ENCODE measurements around the gene SV2C.

SV2C gene

GRCh38 chr5:76152161-76152560 is 69.0 kb downstream of the SV2C start:
- Histone ChIP-seq H3K27ac (ENCODE audit: insufficient read depth in 1 of 2, low read depth in 1 of 2, low read length in 2 of 2, poor library complexity in 1 of 2, severe bottlenecking in 2 of 2) (no peak overlapping the region), H3K36me3 (ENCODE audit: control insufficient read depth in 4 of 4, insufficient read depth in 4 of 4, low read length in 3 of 4) (no peaks in the 10 kb centered on the region), H3K4me1 (ENCODE audit: control extremely low read depth in 1 of 4, control insufficient read depth in 4 of 4, insufficient read depth in 4 of 4, low read length in 3 of 4) (no peaks in the 10 kb centered on the region), H3K27me3 (replicated peaks in 2 of 5; ENCODE audit: control insufficient read depth in 4 of 5, insufficient read depth in 5 of 5, low read length in 4 of 5) (peaks cover 0 to 2% (median 0%) of the 10 kb centered on the region in 5 experiments), H3K4me3 (ENCODE audit: control insufficient read depth in 1 of 7, extremely low read depth in 1 of 7, insufficient read depth in 4 of 7, low read depth in 2 of 7, low read length in 6 of 7) (no peak overlapping the region), H3K9me3 (ENCODE audit: control extremely low read depth in 1 of 5, control insufficient read depth in 4 of 5, insufficient read depth in 2 of 5, low read depth in 1 of 5, low read length in 4 of 5) (peaks cover 0 to 3% (median 0%) of the 10 kb centered on the region in 5 experiments)
- no peak for DNase-seq
- ChIA-PET POLR2A (no interaction called here), CTCF (interaction anchor here (1.1 kb wide), 1 partner anchor 13 kb away, joined by 5 read pairs; no protein-coding TSS in a partner anchor)
- WGBS (ENCODE audit: insufficient coverage): 0% methylated on average over 1 of the region's 3 CpGs

DNA sequence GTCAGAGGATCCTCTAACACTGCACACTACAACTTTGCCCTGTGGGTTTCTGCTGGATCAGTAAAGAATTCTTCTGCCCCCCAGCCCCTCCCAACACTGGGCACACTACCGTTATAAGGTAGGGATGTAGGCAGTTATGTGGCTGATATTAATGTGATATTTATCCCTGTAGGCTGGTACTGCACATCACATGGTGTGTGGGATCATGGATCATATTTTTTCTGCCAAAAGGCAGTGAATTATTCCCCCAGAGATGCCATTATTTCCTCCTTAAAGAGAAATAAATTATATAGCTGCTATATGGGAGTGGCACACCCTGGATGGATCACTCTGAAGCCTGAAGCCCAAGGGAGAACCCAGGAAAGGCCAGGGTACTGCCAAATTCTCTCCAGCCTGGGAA is 69.5 kb downstream of the SV2C start:
- Histone ChIP-seq H3K4me3 (ENCODE audit: control insufficient read depth in 1 of 7, extremely low read depth in 1 of 7, insufficient read depth in 4 of 7, low read depth in 2 of 7, low read length in 6 of 7) (no peak overlapping the region), H3K4me1 (ENCODE audit: control extremely low read depth in 1 of 4, control insufficient read depth in 4 of 4, insufficient read depth in 4 of 4, low read length in 3 of 4) (no peaks in the 10 kb centered on the region), H3K36me3 (ENCODE audit: control insufficient read depth in 4 of 4, insufficient read depth in 4 of 4, low read length in 3 of 4) (no peaks in the 10 kb centered on the region), H3K9me3 (ENCODE audit: control extremely low read depth in 1 of 5, control insufficient read depth in 4 of 5, insufficient read depth in 2 of 5, low read depth in 1 of 5, low read length in 4 of 5) (peaks cover 0 to 3% (median 0%) of the 10 kb centered on the region in 5 experiments), H3K27ac (ENCODE audit: insufficient read depth in 1 of 2, low read depth in 1 of 2, low read length in 2 of 2, poor library complexity in 1 of 2, severe bottlenecking in 2 of 2) (no peak overlapping the region), H3K27me3 (replicated peaks in 2 of 5; ENCODE audit: control insufficient read depth in 4 of 5, insufficient read depth in 5 of 5, low read length in 4 of 5) (peaks cover 0 to 2% (median 0%) of the 10 kb centered on the region in 5 experiments)
- no peak for DNase-seq
- CTCF ChIA-PET: interaction anchor here (1.1 kb wide), 1 partner anchor 13 kb away, joined by 5 read pairs; no protein-coding TSS in a partner anchor
- WGBS (ENCODE audit: insufficient coverage): no CpG with 5 or more reads among the region's 1 CpG
- POLR2A ChIA-PET: no interaction called here

- Histone ChIP-seq H3K9me3 (ENCODE audit: control extremely low read depth in 1 of 5, control insufficient read depth in 4 of 5, insufficient read depth in 2 of 5, low read depth in 1 of 5, low read length in 4 of 5) (peaks cover 0 to 3% (median 0%) of the 10 kb centered on the region in 5 experiments), H3K27ac (ENCODE audit: insufficient read depth in 1 of 2, low read depth in 1 of 2, low read length in 2 of 2, poor library complexity in 1 of 2, severe bottlenecking in 2 of 2) (no peak overlapping the region), H3K4me3 (ENCODE audit: control insufficient read depth in 1 of 7, extremely low read depth in 1 of 7, insufficient read depth in 4 of 7, low read depth in 2 of 7, low read length in 6 of 7) (no peak overlapping the region), H3K36me3 (ENCODE audit: control insufficient read depth in 4 of 4, insufficient read depth in 4 of 4, low read length in 3 of 4) (no peaks in the 10 kb centered on the region), H3K27me3 (replicated peaks in 2 of 5; ENCODE audit: control insufficient read depth in 4 of 5, insufficient read depth in 5 of 5, low read length in 4 of 5) (peaks cover 0 to 2% (median 0%) of the 10 kb centered on the region in 5 experiments), H3K4me1 (ENCODE audit: control extremely low read depth in 1 of 4, control insufficient read depth in 4 of 4, insufficient read depth in 4 of 4, low read length in 3 of 4) (no peaks in the 10 kb centered on the region)
- WGBS (ENCODE audit: insufficient coverage): 100% methylated on average over 1 of the region's 2 CpGs
- DNase-seq: no peak
- ChIA-PET POLR2A (no interaction called here), CTCF (interaction anchor here (1.1 kb wide), 1 partner anchor 14 kb away, joined by 5 read pairs; no protein-coding TSS in a partner anchor)
Measured at GRCh38 chr5:76153271-76153670, 70.1 kb downstream of the SV2C start.

DNA sequence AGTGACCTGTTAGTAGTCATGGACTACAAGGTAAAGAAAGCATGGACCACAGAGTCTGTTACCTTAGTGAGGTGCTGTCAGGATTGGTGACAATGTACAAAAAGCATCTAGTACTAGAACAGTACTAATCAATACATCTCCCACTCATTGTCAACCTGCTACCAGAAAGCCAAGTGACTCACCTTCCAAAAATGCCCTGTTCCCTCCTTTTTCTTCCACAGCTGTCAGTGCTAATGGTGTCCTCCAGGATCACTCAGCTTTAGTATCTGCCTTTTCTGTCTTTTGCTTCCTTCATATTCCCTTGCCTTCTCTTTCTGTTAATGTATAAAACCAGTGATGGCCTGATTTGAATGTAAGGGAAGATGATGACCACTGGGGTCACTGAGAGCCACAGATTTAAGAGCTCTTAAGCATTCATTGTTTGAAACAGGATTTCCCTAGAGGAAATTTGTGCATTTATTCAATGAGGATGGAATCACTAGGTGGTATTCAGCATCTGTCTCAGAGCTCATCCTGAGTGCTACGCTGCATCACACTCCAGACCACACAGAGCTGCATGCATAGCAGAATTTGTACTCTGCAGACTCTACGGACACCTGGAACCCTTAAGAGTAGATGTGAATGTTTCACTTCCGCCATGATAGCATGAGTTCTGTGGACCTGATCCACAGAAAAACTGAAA is 71.0 kb downstream of the SV2C start:
- H3K4me1 ChIP-seq (ENCODE audit: control extremely low read depth in 1 of 4, control insufficient read depth in 4 of 4, insufficient read depth in 4 of 4, low read length in 3 of 4): no peaks in the 10 kb centered on the region
- peaks cover 0 to 2% (median 0%) of the 10 kb centered on the region in 5 experiments for H3K27me3 ChIP-seq (replicated peaks in 2 of 5; ENCODE audit: control insufficient read depth in 4 of 5, insufficient read depth in 5 of 5, low read length in 4 of 5)
- ChIA-PET CTCF (interaction anchor here (1.1 kb wide), 1 partner anchor 12 kb away, joined by 3 read pairs; no protein-coding TSS in a partner anchor), POLR2A (no interaction called here)
- H3K36me3 ChIP-seq (ENCODE audit: control insufficient read depth in 4 of 4, insufficient read depth in 4 of 4, low read length in 3 of 4): no peaks in the 10 kb centered on the region
- H3K27ac ChIP-seq (ENCODE audit: insufficient read depth in 1 of 2, low read depth in 1 of 2, low read length in 2 of 2, poor library complexity in 1 of 2, severe bottlenecking in 2 of 2): no peak overlapping the region
- no peak overlapping the region for H3K4me3 ChIP-seq (ENCODE audit: control insufficient read depth in 1 of 7, extremely low read depth in 1 of 7, insufficient read depth in 4 of 7, low read depth in 2 of 7, low read length in 6 of 7)
- 100% methylated on average over 3 of the region's 3 CpGs for WGBS (ENCODE audit: insufficient coverage)
- H3K9me3 ChIP-seq (ENCODE audit: control extremely low read depth in 1 of 5, control insufficient read depth in 4 of 5, insufficient read depth in 2 of 5, low read depth in 1 of 5, low read length in 4 of 5): peaks cover 0 to 3% (median 0%) of the 10 kb centered on the region in 5 experiments
- DNase-seq: no peak

GRCh38 chr5:76155536-76155935 is 72.4 kb downstream of the SV2C start:
- Histone ChIP-seq H3K27ac (ENCODE audit: insufficient read depth in 1 of 2, low read depth in 1 of 2, low read length in 2 of 2, poor library complexity in 1 of 2, severe bottlenecking in 2 of 2) (no peak overlapping the region), H3K36me3 (ENCODE audit: control insufficient read depth in 4 of 4, insufficient read depth in 4 of 4, low read length in 3 of 4) (no peaks in the 10 kb centered on the region), H3K9me3 (ENCODE audit: control extremely low read depth in 1 of 5, control insufficient read depth in 4 of 5, insufficient read depth in 2 of 5, low read depth in 1 of 5, low read length in 4 of 5) (peaks cover 0 to 3% (median 0%) of the 10 kb centered on the region in 5 experiments), H3K4me3 (ENCODE audit: control insufficient read depth in 1 of 7, extremely low read depth in 1 of 7, insufficient read depth in 4 of 7, low read depth in 2 of 7, low read length in 6 of 7) (no peak overlapping the region), H3K27me3 (replicated peaks in 2 of 5; ENCODE audit: control insufficient read depth in 4 of 5, insufficient read depth in 5 of 5, low read length in 4 of 5) (peaks cover 0 to 2% (median 0%) of the 10 kb centered on the region in 5 experiments), H3K4me1 (ENCODE audit: control extremely low read depth in 1 of 4, control insufficient read depth in 4 of 4, insufficient read depth in 4 of 4, low read length in 3 of 4) (no peaks in the 10 kb centered on the region)
- POLR2A ChIA-PET: no interaction called here
- WGBS (ENCODE audit: insufficient coverage): 100% methylated on average over 1 of the region's 1 CpG
- no peak for DNase-seq
- CTCF ChIA-PET: no interaction called here

- no peaks in the 10 kb centered on the region for H3K4me1 ChIP-seq (ENCODE audit: control extremely low read depth in 1 of 4, control insufficient read depth in 4 of 4, insufficient read depth in 4 of 4, low read length in 3 of 4)
- CTCF ChIA-PET: no interaction called here
- POLR2A ChIA-PET: no interaction called here
Measured at GRCh38 chr5:76162335-76162734, 79.2 kb downstream of the SV2C start.

GRCh38 chr5:76163111-76163628 is 80.0 kb downstream of the SV2C start:
- Histone ChIP-seq H3K9me3 (ENCODE audit: control extremely low read depth in 1 of 5, control insufficient read depth in 4 of 5, insufficient read depth in 2 of 5, low read depth in 1 of 5, low read length in 4 of 5) (peaks cover 0 to 4% (median 2%) of the 10 kb centered on the region in 5 experiments), H3K4me1 (ENCODE audit: control extremely low read depth in 1 of 4, control insufficient read depth in 4 of 4, insufficient read depth in 4 of 4, low read length in 3 of 4) (no peaks in the 10 kb centered on the region), H3K27ac (ENCODE audit: insufficient read depth in 1 of 2, low read depth in 1 of 2, low read length in 2 of 2, poor library complexity in 1 of 2, severe bottlenecking in 2 of 2) (no peak overlapping the region), H3K27me3 (replicated peaks in 2 of 5; ENCODE audit: control insufficient read depth in 4 of 5, insufficient read depth in 5 of 5, low read length in 4 of 5) (peaks cover 0 to 2% (median 0%) of the 10 kb centered on the region in 5 experiments), H3K36me3 (ENCODE audit: control insufficient read depth in 4 of 4, insufficient read depth in 4 of 4, low read length in 3 of 4) (no peaks in the 10 kb centered on the region), H3K4me3 (ENCODE audit: control insufficient read depth in 1 of 7, extremely low read depth in 1 of 7, insufficient read depth in 4 of 7, low read depth in 2 of 7, low read length in 6 of 7) (no peak overlapping the region)
- 95% methylated on average over 4 of the region's 4 CpGs for WGBS (ENCODE audit: insufficient coverage)
- ChIA-PET POLR2A (no interaction called here), CTCF (interaction anchor here (1.3 kb wide), 1 partner anchor 12 kb away, joined by 4 read pairs; no protein-coding TSS in a partner anchor)
- DNase-seq: no peak

More at GRCh38 chr5:76162335-76162734, 79.2 kb downstream of the SV2C start:
- 82% methylated on average over 1 of the region's 4 CpGs for WGBS (ENCODE audit: insufficient coverage)
- H3K27ac ChIP-seq (ENCODE audit: insufficient read depth in 1 of 2, low read depth in 1 of 2, low read length in 2 of 2, poor library complexity in 1 of 2, severe bottlenecking in 2 of 2): no peak overlapping the region
- peaks cover 0 to 2% (median 0%) of the 10 kb centered on the region in 5 experiments for H3K27me3 ChIP-seq (replicated peaks in 2 of 5; ENCODE audit: control insufficient read depth in 4 of 5, insufficient read depth in 5 of 5, low read length in 4 of 5)
- H3K4me3 ChIP-seq (ENCODE audit: control insufficient read depth in 1 of 7, extremely low read depth in 1 of 7, insufficient read depth in 4 of 7, low read depth in 2 of 7, low read length in 6 of 7): no peak overlapping the region
- DNase-seq: no peak
- no peaks in the 10 kb centered on the region for H3K36me3 ChIP-seq (ENCODE audit: control insufficient read depth in 4 of 4, insufficient read depth in 4 of 4, low read length in 3 of 4)
- H3K9me3 ChIP-seq (ENCODE audit: control extremely low read depth in 1 of 5, control insufficient read depth in 4 of 5, insufficient read depth in 2 of 5, low read depth in 1 of 5, low read length in 4 of 5): peaks cover 0 to 4% (median 2%) of the 10 kb centered on the region in 5 experiments

All from common myeloid progenitor, CD34-positive (primary cell).